NK-92 (cell line): ENCODE results near the gene FOXL2.

Source experiments
- DNase-seq: peaks from one replicate; lab custom pipeline; 2025; ENCODE audit not compliant: unreplicated experiment; lab: John Stamatoyannopoulos, UW

Gene FOXL2

DNA sequence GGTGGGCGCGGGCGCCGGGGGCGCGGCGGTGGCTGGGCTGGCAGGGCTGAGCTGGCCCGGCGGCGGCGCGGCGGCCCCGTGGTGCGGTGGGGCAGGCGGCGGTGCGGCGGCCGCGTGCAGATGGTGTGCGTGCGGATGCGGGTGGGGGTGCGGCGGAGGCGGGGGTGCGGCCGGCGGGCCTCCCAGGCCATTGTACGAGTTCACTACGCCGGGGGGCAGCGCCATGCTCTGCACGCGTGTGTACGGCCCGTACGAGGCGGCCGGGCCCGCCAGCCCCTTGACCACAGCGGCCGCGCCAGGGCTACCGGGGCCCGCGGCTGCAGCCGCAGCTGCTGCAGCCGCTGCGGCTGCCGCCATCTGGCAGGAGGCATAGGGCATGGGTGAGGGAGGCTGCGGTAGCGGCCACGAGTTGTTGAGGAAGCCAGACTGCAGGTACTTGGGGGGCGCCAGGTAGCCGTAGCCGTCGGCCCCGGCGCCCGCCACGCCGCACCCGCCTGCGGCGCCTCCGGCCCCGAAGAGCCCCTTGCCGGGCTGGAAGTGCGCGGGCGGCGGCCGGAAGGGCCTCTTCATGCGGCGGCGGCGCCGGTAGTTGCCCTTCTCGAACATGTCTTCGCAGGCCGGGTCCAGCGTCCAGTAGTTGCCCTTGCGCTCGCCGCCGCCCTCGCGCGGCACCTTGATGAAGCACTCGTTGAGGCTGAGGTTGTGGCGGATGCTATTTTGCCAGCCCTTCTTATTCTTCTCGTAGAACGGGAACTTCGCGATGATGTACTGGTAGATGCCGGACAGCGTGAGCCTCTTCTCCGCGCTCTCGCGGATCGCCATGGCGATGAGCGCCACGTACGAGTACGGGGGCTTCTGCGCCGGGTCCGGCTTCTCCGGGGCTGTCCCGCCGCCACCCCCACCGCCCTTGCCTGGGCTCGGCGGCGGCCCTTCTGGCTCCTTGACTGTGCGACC lies 951 bp downstream of the FOXL2 start:
- no peak for DNase-seq

DNA sequence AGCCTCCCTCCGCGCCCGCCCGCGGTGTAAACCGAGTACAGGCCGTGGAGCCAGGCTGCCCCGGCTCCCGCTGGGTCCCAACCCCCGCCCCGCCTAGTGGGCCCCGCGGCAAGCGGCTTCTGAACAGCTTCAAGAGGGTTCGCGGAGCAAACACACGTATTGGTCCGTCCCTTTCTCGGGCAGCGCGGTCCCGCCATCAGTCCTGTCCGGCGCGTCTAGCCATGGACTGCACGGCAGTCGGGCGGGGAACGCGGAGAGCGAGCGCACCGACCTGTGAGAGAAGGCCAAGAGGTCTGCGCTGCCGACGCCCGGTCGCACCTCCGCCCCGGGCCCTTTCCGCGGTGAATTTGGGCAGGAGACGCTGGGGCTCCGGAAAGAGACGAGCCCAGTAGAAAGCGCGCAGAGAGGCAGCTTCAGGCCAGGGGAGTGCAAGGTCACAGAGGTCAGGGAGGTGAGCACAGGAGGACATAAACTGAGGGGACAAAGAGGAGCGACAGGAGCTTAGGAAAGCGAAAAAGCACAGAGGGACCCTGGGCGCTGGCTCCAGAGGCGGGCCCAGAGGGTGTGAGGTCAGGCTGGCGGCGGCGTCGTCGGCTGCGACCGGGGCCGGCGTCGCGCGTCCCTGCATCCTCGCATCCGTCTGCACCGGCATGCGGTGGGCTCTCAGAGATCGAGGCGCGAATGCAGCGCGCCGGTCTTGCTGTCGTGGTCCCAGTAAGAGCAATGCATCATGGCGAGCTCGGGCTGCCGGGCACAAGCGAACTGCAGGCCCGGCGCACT lies 1.8 kb downstream of the FOXL2 start:
- DNase-seq, result no peak

DNA sequence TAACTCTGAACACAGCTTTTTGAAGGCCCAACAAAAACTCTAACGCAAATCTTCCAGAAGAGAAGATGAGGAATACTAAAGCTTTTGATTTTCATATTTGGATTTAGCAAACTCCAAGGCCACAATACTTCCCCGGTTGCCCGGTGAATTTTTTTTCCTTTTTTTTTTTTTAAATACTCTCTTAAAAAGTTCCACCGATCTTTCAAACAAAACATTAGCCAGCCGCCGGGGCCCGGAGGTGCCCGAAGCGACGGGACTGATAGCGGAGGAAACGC lies 2.3 kb downstream of the FOXL2 start:
- DNase-seq, result no peak

DNA sequence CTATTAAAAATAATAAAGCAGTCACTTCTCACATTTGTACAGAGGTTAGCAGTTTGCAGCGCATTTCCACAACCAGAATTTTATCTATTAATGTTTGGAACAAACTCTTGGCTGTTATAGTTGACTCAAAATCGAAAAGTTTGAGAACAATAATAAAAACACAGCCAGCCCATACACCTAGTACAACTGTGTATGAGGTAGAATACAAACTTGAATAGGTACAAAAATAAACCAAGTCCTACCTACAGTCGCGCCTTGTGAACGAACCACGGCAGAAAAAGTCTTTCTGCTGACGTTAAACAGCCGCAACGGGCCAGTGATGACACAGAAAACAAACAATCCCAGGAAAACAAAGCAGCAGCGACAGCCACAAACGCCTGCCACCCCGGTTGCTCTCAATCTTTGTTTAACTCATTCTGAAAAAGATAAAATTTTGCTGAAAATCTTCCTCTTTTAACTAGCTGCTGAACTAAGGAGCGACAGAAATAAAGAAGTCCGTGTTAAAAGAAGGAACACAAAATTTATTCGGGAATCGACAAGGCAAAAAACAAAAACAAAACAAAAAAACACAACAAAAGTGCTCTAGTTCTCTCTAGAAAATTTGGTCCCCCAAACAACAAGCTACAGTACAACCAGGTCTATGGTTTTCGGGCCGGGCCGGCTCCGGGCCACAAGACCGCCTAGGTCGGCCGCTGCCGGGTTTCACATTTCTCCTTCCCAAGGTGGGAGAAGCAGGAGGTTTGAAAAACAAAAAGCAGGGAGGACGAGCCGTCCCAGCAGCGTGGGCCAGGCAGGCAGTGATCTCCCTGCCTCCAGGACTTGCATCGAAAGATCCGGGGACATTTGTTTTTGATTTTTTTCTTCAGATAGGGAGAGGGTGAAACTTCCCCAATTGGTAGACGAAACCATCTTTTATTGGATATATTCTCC lies 2.9 kb downstream of the FOXL2 start:
- no peak for DNase-seq

DNA sequence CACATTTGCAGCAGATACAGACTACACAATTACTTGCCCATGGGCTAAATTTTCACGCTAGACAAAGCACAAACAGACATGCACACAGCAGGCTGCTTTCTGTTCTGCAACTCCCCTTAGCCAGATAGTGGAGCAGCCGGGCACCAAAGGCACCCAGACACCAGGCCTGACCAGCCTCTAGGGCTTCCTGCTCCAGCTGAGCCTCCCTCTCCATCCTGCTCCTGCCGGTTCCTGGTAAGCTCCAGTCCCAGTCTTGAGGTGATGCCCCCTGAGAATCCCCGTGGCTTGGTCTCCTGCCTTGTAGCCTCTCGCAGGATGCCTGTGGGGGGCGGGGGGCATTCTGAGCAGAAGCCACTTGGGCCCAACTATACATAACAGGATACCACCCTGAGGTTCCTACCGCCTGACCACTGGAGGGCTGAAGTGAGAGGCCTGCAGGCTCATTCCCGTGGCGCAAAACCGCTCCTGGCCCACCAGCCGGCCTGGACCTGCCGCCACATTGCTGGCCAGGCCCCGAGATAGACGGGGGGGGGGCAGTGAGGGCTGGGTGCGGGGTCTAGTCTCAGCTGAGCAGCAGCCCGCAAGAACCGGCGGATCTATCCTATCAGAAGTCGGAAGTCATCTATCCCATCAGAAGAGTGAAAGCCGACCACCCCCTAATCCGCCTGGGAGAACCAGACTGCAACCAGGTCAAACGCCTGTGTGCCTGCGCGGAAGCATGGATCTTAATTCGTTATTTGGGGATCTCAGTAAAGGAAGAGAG lies 3.9 kb downstream of the FOXL2 start:
- no peak for DNase-seq

DNA sequence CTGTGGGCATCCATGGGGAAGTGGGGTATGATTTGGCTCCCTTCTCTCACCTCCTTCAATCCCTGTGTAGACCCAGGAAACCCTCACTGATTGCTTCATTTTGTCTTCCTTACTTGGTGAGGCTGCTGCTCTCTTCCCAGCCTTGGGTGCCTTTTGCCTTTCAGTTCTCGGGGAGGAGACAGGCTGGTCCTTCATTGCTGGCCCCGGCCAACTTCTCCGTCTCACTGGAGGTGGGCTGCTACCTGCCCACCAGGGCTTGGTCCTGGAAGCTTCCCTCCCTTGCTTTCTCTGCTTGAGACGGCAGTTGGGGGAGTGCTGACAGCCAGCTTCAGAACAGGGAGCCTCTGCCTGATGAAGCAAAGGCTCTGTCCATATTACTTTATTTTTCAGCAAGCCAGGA lies 4.7 kb downstream of the FOXL2 start:
- no peak for DNase-seq

DNA sequence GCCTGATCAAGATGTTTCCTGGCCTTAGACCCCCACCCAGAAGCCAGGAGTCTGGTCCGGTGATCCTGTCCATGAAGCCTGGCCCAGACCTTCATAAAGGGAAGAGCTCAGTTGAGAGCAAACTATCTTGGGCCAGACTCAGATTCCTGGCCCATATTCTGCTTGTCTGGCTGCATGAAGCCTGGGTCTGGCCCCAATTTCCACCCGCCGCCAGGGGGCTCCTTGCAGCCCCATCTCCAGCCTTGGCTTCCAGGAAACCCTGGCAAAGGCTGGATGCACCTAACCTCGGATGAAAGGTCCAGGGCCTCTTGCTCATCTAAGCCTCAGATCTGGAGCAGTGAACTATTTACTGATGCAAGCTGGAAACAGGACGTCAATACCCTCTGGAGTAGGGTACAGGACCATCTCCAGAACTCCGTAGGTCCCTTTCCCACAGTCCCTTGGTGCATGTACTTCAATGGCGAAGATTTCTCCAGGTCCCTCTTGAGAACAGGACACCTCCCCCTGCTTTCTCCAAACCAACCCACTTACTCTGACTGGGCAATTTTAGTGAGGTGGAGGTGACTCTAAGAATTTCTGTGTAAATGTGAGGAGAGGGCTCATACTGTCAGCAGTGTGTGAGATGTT lies 5.6 kb downstream of the FOXL2 start:
- no peak for DNase-seq

DNA sequence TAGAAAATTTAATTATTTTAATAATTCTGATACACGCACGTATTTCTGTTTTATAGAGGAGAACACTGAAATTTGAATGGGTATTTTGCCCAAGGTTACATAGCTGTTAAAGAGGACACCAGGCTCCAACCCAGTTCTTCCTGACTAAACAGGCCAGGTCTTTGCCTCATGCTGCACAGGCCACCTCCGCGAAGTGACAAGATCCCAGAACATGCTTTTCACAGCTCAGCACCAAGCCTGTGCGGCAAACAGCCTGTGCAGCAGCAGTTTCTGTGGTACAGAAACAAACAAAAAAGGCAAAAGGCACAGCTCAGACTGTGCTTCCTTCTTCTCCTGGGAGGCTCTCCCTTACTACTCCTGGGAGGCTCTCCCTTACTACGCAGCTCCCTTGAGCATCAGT lies 6.5 kb downstream of the FOXL2 start:
- no peak for DNase-seq

DNA sequence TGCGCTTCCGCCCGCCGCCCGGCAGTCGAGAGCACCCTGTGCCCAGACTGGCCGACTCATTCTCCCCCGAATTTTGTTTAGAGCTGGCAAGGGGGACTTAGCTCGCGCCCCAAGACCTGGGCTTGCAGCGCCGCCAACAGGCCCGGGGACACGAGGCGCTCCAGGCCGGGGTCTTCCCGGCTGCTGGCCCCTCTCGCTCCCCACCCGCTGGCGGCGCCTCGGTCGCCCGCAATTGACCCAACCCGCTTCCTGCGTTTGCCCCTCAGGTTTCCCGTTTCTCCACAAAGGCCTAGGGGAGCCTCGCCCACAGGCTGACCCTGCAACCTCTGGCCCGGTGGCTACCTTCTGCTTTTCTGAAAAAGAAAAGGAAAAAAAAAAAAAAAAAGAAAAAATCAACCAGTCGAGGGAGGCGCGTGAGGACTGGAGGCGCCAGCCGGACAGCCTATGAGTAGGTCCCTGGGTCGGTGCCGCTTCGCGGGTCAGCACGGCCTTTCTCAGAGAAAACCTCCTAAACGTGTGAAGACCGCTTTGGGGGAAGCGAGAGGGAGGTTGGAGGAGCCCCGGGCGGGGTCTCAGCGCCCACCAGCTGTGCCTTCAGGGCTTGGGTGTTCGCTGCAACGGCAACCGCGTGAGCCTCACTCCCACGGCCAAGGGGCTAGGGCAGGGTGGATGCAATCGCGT lies 7.2 kb downstream of the FOXL2 start:
- DNase-seq, result no peak

DNA sequence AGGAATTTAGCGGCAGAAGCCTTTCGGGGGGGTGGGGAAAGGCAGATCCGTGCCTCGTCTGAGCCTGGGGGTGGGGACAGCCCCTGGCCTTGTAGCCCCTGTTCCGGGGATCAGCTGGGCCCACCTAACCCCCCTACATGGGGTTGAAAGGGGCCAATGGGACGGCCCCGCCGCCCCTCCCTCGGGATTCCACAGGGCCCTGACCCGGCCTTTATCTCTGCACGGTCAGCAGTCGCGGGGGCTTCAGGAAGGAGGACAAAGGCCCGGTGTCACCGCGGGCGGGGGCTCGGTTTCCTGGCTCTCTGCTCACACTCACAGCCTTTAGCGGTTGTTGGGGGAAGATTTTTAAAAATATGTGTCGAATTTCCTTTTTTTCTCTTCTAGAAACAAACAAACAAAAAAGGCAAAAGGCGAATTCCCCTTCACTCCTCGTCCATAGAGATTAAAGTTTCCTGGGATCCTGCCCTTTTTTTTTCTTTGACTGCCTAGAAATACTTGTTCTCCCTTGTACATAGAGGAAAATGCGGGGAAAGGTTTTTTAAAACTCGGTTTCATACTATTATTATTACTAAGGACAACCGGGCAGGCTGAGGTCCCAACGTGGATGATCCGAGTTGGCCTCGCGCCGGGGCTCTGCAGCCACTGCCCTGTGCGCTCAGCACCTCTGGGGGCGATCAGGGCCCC lies 7.9 kb downstream of the FOXL2 start:
- no peak for DNase-seq

DNA sequence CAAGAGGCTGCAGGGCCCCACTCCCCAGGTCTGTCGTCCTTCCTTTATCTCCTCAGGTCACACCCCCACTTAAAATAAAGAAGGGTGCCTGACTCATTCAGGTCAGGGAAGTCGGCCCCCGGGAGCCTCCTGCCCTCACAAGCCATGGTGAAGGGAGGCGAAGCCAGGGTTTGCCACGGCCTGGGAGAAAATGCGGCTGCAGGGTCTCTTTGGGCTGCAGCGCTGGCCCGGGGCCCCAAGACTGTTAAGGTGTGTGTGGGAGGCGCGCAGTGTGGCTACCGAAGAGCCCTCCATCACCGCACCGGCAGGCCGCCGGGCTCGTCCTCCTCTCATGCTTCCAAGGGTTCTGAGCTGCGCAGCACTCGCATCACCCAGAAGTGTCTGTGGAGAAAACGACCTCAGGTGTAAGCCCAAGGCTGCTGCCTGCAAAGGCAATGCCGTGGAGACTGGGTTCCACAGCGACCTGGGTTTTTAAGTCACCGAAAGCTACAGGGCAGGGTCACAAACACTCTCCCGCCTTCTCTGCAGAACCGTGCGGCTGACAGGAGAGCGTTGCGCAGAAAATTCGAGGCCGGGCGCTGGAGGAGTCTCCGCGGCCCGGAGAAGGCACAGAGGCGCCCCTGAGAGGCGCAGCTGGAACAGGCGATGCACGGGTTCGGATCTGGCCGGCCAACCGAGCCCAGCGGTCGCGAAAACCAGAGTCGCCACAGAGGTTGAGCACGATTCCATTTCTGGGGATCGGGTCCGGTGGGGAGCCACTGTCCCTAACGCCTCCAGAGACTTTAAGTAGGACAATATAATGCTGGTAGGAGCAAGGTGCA lies 8.7 kb downstream of the FOXL2 start:
- no peak for DNase-seq

DNA sequence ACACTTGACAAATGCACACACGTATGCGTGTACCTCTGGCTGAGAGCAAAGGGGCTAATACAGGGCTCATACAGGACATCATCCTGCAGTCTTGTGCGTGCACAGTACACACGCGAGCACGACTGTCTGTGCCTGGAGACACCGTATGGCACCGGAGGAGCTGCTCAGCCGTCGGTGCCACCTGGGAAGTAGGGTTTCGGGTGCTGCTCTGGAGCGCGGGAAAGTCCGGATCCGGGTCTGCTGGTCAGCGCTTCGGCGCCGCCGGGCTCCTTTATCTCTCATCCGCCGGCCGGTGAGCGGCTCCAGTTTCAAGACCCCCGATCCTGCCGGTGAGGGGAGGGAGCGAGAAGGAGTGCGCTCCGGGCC lies 9.3 kb downstream of the FOXL2 start:
- DNase-seq, result no peak

DNA sequence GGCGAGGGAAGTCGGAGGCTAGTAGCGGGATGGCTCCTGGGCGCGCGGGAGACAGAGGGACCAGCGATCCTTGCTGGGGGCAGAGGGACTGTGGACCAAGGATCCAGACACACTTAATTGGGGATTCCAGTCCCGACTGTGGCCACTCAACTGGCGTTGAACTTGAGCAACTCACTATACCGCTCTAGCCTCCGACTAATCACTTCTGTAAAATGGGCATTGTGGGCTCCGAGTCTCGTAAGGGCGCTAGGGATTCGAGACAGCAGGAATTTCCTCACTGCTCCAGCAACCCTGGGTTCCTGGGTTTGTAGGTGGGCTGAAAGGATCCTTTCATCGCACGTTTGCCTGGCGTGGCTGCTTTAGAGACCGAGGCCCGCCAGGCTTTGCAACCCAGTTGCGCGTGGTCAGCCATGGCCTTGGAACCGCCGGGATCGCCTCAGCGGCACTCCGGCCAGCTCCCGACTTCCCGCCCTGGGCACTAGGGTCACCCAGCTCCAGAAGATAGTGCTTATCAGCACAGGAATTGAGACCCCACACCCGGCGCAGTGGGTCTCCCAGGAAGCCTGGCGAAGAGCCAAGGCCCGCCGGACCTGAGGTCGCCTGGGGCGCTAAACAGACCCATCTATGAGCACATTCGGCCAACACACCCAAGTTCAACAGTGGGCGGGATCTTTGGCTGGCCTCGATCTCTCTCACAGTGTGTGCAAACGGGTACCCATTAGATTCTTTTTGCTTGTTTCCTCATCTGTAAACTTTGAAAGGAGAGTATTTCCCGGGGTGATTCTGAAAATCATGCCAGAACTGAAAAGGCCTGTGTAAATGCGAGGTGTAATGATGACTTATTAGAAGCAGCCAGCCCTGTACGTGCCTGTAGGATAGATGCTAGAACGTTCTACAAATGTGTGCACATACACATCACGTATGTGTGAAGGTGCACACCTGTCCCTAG lies 9.9 kb downstream of the FOXL2 start:
- no peak for DNase-seq

DNA sequence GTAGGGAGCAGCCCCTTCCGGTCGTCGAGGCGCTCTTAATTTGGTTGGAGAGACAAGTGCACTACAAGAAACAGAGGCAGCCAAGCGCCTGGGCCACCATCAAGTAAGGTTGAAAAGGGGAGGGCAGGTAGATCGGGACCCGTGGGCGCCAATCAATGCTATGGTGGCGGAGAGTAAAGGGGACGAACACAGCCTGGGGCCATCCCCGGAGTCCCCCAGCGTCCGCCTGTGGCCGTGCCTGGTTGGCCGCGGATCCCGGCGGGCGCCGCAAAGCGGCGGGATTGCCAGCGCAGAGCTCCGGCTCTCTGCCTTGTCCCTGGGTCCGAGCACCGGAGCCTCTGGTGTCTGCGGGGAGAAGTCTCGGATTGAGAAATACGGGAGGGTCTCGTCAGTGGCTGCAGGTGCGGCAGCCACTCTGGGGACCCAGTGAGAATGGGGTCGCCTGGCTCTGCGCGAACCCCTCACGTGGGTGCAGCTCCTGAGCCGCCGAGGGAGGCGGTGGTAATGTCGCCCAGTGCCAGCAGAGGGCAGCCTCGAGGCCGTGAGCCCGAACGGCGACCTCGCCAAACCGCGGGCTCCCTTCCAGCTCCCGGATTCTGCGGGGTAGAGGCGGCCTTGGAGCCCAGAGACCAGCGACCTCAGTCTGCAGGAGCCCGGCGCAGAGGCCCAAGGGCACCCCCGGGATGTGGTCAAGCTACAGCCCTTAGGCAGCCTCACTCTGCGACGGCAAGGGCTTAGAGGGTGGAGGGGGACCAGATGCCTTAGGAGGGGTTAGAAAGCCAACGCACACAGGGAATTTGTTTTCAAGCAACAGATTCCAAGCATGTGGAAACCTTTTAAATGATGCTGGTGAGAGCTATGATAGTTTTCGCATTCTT lies 10.8 kb downstream of the FOXL2 start:
- DNase-seq, result no peak

DNA sequence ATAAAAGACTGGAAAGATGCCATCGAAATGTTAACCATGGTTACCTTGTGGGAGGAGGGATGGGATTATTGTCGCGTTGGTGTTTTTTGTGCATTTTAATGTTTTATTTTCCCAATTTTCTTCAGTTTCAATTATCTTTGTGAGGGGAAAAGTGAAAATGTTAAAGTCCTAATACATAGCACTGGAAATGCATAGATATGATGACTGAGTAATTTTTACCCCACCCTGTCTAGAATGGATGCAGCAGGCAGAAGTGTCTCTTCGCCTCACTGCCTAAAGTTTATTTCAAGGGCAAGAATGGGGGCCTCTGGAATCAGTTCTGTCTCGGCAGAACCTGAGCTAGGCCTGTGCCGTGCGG lies 11.5 kb downstream of the FOXL2 start:
- no peak for DNase-seq

DNA sequence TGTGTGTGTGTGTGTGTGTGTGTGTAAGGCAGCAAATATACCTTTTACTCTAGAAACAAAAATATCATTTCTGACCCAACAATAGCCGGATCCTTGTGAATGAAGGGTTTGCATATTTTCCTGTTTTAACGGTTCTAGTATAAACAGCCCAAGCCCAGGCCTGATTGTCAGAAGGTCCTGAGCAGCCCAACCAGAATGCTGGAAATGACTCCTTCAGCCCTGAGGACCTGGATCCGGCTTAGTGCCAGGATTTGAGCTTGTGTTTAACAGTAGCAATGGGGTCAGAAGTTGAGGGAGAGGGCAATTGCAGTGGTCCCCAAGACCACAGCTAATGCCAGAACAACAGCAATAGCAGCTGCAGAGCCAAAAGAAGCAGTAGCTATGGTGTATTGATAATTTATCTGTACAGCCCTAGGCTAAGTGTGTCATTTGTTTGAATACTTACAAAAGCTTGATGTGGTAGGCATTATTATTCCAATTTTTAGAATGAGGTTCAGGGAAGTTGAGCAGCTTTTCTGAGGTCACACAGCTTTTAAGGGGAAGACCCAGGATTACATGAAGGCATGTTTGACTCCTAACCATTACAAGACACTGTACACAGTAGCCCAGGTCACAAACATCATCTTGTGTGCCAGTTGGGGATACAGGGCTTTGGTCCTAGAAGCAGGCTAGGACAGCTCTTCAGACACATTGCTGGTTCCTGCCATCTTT lies 12.8 kb downstream of the FOXL2 start:
- no peak for DNase-seq
